ENCODE results near the gene GTF2A1L. TPM values are rescaled to one million over a fixed set of nuclear protein-coding genes. Genes with fewer than 3 reads are reported as not detected.

The GTF2A1L gene
- not detected in 3 replicates for total RNA-seq
- long read RNA-seq = 0 reads

GRCh38 chr2:48617618-48618017, at the start of gene GTF2A1L:
Gene GTF2A1L, plus strand, starts transcription at chr2:48617856. Its CDS starts 19 bp downstream, at chr2:48617875.
- H3K9me3 Mint-ChIP-seq (ENCODE audit: low read depth) = peaks cover 6% of the 10 kb centered on the region
- H3K4me1 Mint-ChIP-seq (ENCODE audit: low read depth) = no peaks in the 10 kb centered on the region
- DNase-seq (ENCODE audit: low spot score) = no peak
- H3K27me3 Mint-ChIP-seq (ENCODE audit: low read depth) = no peaks in the 10 kb centered on the region
- no peak for TF ChIP-seq CTCF (IDR thresholded peaks at IDR 0.05)
- no peak within 1 kb of the TSS for H3K27ac Mint-ChIP-seq (ENCODE audit: unreplicated experiment)
- H3K4me3 Mint-ChIP-seq (ENCODE audit: unreplicated experiment) = no peak within 1 kb of the TSS
- no peaks in the 10 kb centered on the region for H3K36me3 Mint-ChIP-seq (ENCODE audit: low read depth)

GRCh38 chr2:48568547-48568946, 49.1 kb upstream of the GTF2A1L start:
- Mint-ChIP-seq H3K27ac (ENCODE audit: unreplicated experiment) (no peak overlapping the region), H3K4me3 (ENCODE audit: unreplicated experiment) (no peak overlapping the region), H3K4me1 (ENCODE audit: low read depth) (peaks cover 49% of the 10 kb centered on the region), H3K9me3 (ENCODE audit: low read depth) (no peaks in the 10 kb centered on the region), H3K36me3 (ENCODE audit: low read depth) (no peaks in the 10 kb centered on the region), H3K27me3 (ENCODE audit: low read depth) (no peaks in the 10 kb centered on the region)
- no peak for TF ChIP-seq CTCF (IDR thresholded peaks at IDR 0.05)
- DNase-seq (ENCODE audit: low spot score) = no peak

GRCh38 chr2:48569433-48569832, 48.2 kb upstream of the GTF2A1L start:
- TF ChIP-seq CTCF (IDR thresholded peaks at IDR 0.05) = no peak
- peak overlapping the region; percentile 39 for H3K27ac Mint-ChIP-seq (ENCODE audit: unreplicated experiment)
- peaks cover 49% of the 10 kb centered on the region for H3K4me1 Mint-ChIP-seq (ENCODE audit: low read depth)
- no peaks in the 10 kb centered on the region for H3K36me3 Mint-ChIP-seq (ENCODE audit: low read depth)
- no peaks in the 10 kb centered on the region for H3K27me3 Mint-ChIP-seq (ENCODE audit: low read depth)
- no peak for DNase-seq (ENCODE audit: low spot score)
- no peak overlapping the region for H3K4me3 Mint-ChIP-seq (ENCODE audit: unreplicated experiment)
- no peaks in the 10 kb centered on the region for H3K9me3 Mint-ChIP-seq (ENCODE audit: low read depth)

GRCh38 chr2:48572816-48573215, 44.8 kb upstream of the GTF2A1L start:
- H3K4me1 Mint-ChIP-seq (ENCODE audit: low read depth) = peaks cover 33% of the 10 kb centered on the region
- H3K27ac Mint-ChIP-seq (ENCODE audit: unreplicated experiment) = no peak overlapping the region
- no peak for DNase-seq (ENCODE audit: low spot score)
- no peaks in the 10 kb centered on the region for H3K27me3 Mint-ChIP-seq (ENCODE audit: low read depth)
- no peaks in the 10 kb centered on the region for H3K9me3 Mint-ChIP-seq (ENCODE audit: low read depth)
- peaks cover 1% of the 10 kb centered on the region for H3K36me3 Mint-ChIP-seq (ENCODE audit: low read depth)
- no peak for TF ChIP-seq CTCF (IDR thresholded peaks at IDR 0.05)
- no peak overlapping the region for H3K4me3 Mint-ChIP-seq (ENCODE audit: unreplicated experiment)

GRCh38 chr2:48574353-48575287, 43.0 kb upstream of the GTF2A1L start:
- no peak overlapping the region for H3K27ac Mint-ChIP-seq (ENCODE audit: unreplicated experiment)
- no peak overlapping the region for H3K4me3 Mint-ChIP-seq (ENCODE audit: unreplicated experiment)
- H3K36me3 Mint-ChIP-seq (ENCODE audit: low read depth) = peaks cover 1% of the 10 kb centered on the region

More at GRCh38 chr2:48574353-48575287, 43.0 kb upstream of the GTF2A1L start:
- peaks cover 18% of the 10 kb centered on the region for H3K4me1 Mint-ChIP-seq (ENCODE audit: low read depth)
- no peak for TF ChIP-seq CTCF (IDR thresholded peaks at IDR 0.05)
- no peaks in the 10 kb centered on the region for H3K9me3 Mint-ChIP-seq (ENCODE audit: low read depth)
- DNase-seq (ENCODE audit: low spot score) = no peak
- no peaks in the 10 kb centered on the region for H3K27me3 Mint-ChIP-seq (ENCODE audit: low read depth)
